ENCODE measurements around the gene EPN1. TPM values are rescaled to one million over a fixed set of nuclear protein-coding genes. Genes with fewer than 3 reads are reported as not detected.

The EPN1 gene
- total and polyA plus RNA-seq, 2 donors from 2014 or later: 138 to 145 TPM

- H3K9ac ChIP-seq (ENCODE audit: low read length in 3 of 3): no peak overlapping the region
Observed at GRCh38 chr19:55659822-55660221, 15.2 kb upstream of the EPN1 start.

GRCh38 chr19:55660404-55660803 lies 14.6 kb upstream of the EPN1 start:
- H3K27me3 ChIP-seq (ENCODE audit: control insufficient read depth, insufficient read depth, low read length): no peaks in the 10 kb centered on the region
- no peak overlapping the region for H3K4me3 ChIP-seq (ENCODE audit: low read length in 3 of 3)
- no peaks in the 10 kb centered on the region for H3K9me3 ChIP-seq (ENCODE audit: control insufficient read depth in 2 of 3, insufficient read depth in 1 of 3, low read length in 3 of 3)
- peaks cover 9 to 45% (median 24%) of the 10 kb centered on the region in 3 donors for H3K36me3 ChIP-seq (ENCODE audit: control insufficient read depth in 2 of 3, insufficient read depth in 3 of 3, low read length in 3 of 3)
- no peak for TF ChIP-seq CTCF (IDR thresholded peaks at IDR 0.05; ENCODE audit: borderline replicate concordance, extremely low read depth, insufficient read depth)
- H3K9ac ChIP-seq (ENCODE audit: low read length in 3 of 3): no peak overlapping the region
- no peak for FAIRE-seq
- peaks cover 8 to 29% (median 10%) of the 10 kb centered on the region in 3 donors for H3K4me1 ChIP-seq (ENCODE audit: control insufficient read depth in 2 of 3, insufficient read depth in 2 of 3, low read depth in 1 of 3, low read length in 3 of 3)
- H3K27ac ChIP-seq (ENCODE audit: low read depth in 2 of 2, low read length in 2 of 2): no peak overlapping the region
- intact Hi-C loops (cut with DNase I): no loop called here
- peak in 1 of 5 donors; percentile 59 for DNase-seq

More at GRCh38 chr19:55659822-55660221, 15.2 kb upstream of the EPN1 start:
- Histone ChIP-seq H3K36me3 (ENCODE audit: control insufficient read depth in 2 of 3, insufficient read depth in 3 of 3, low read length in 3 of 3) (peaks cover 9 to 40% (median 24%) of the 10 kb centered on the region in 3 donors), H3K27ac (ENCODE audit: low read depth in 2 of 2, low read length in 2 of 2) (no peak overlapping the region), H3K9me3 (ENCODE audit: control insufficient read depth in 2 of 3, insufficient read depth in 1 of 3, low read length in 3 of 3) (no peaks in the 10 kb centered on the region), H3K27me3 (ENCODE audit: control insufficient read depth, insufficient read depth, low read length) (no peaks in the 10 kb centered on the region), H3K4me3 (ENCODE audit: low read length in 3 of 3) (no peak overlapping the region), H3K4me1 (ENCODE audit: control insufficient read depth in 2 of 3, insufficient read depth in 2 of 3, low read depth in 1 of 3, low read length in 3 of 3) (peaks cover 8 to 29% (median 10%) of the 10 kb centered on the region in 3 donors)
- DNase-seq: peak in 1 of 5 donors; percentile 36
- intact Hi-C loops (cut with DNase I): no loop called here
- FAIRE-seq: no peak
- no peak for TF ChIP-seq CTCF (IDR thresholded peaks at IDR 0.05; ENCODE audit: borderline replicate concordance, extremely low read depth, insufficient read depth)

GRCh38 chr19:55660991-55661390 lies 14.0 kb upstream of the EPN1 start:
- peaks cover 9 to 46% (median 26%) of the 10 kb centered on the region in 3 donors for H3K36me3 ChIP-seq (ENCODE audit: control insufficient read depth in 2 of 3, insufficient read depth in 3 of 3, low read length in 3 of 3)
- peak in 1 of 5 donors; percentile 70 for DNase-seq

More at GRCh38 chr19:55660991-55661390, 14.0 kb upstream of the EPN1 start:
- peaks cover 8 to 25% (median 10%) of the 10 kb centered on the region in 3 donors for H3K4me1 ChIP-seq (ENCODE audit: control insufficient read depth in 2 of 3, insufficient read depth in 2 of 3, low read depth in 1 of 3, low read length in 3 of 3)
- no peak overlapping the region for H3K27ac ChIP-seq (ENCODE audit: low read depth in 2 of 2, low read length in 2 of 2)
- no peak overlapping the region for H3K9ac ChIP-seq (ENCODE audit: low read length in 3 of 3)
- no peaks in the 10 kb centered on the region for H3K9me3 ChIP-seq (ENCODE audit: control insufficient read depth in 2 of 3, insufficient read depth in 1 of 3, low read length in 3 of 3)
- no peak for FAIRE-seq
- intact Hi-C loops (cut with DNase I): no loop called here
- TF ChIP-seq CTCF (IDR thresholded peaks at IDR 0.05; ENCODE audit: borderline replicate concordance, extremely low read depth, insufficient read depth): no peak
- H3K4me3 ChIP-seq (ENCODE audit: low read length in 3 of 3): no peak overlapping the region
- H3K27me3 ChIP-seq (ENCODE audit: control insufficient read depth, insufficient read depth, low read length): no peaks in the 10 kb centered on the region
